Right ventricle myocardium inferior (tissue), 1 donor: ENCODE measurements around the gene ITGAL. TPM values are rescaled to one million over a fixed set of nuclear protein-coding genes. Genes with fewer than 3 reads are reported as not detected.
"Not testable (repeated sequence)": the region's sequence is repeated elsewhere in the genome, so short reads cannot be mapped to it uniquely, and the experiment has no call there.

Experiments used
- ATAC-seq: fragments of 200-7000 bp; cut with Tn5 transposase; one replicate; pipeline ENCODE4 v1.9.1; 2020; ENCODE audit warnings: mild to moderate bottlenecking, moderate library complexity
- DNase-seq: peaks from one replicate; pipeline ENCODE4 v3.0.0; 2021; ENCODE audit errors: missing footprints
- intact Hi-C: fragments of 100-400 bp; cut with DNase I; formaldehyde crosslinking; loops from one replicate; pipeline ENCODE4 v1.11.0; 2022
- total RNA-seq: library from RNA; stranded (reverse); fragmentation: NEBNext Ultra II Directional; extraction: Animal tissue kit (Norgen Biotek cat#: 25700); gene quantifications from one replicate; pipeline ENCODE4 v1.2.1, GENCODE V29; 2021
- donor health status: DM: no; HTN: yes; CAD: no; lungs with severe emphysema.

Gene ITGAL
- total RNA-seq, 1 donor from 2014 or later = 4.2 TPM

DNA sequence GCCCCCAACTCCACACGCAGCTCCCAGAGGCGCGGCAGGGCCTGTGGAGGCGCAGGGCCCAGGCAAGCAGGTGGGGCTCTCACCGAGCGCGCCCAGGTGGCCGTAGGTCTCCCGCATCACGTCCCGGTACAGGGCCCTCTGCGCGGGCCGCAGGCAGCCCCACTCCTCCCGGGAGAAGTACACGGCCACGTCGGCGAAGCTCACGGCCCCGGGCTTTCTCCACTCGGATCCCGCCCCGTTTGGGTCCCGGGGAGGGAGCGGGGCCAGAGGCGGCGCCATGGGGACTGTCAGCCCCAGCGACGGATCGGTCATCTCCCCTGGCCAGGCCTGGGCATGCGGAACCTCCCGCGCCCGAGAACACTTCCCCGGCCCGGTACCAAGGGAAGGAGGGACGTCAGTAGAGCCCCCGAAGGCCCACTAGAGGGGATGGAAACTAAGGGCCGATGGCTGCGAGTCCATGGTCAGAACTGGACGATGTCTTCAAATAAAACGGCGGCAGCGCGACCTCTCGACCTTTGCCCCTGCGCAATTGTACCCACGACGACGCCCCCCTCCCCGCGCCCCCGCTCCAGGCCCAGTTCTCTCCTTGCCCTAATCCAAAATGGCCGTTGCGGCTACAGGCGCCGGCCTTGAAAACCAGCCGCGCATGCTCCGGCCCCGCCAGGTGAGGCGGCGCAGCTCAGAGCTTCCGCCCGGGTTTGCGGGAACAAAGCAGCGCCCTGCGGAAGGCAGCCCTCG, 62.0 kb downstream of the ITGAL start, which contains the start of gene ZNF747:
TSS of gene ZNF747 (minus strand) at position 491 of the 738 bp plus-strand sequence. CDS start at position 312, 179 bp downstream.
- DNase-seq = peak; percentile 95
- intact Hi-C loops = loop anchor here (1.0 kb wide), 2 partner anchors 24 to 37 kb away; partner anchors contain the start of genes ZNF688 and ZNF764
- ATAC-seq = peak; percentile 90

GRCh38 chr16:30535106-30535776, 62.7 kb downstream of the ITGAL start:
- DNase-seq = no peak
- intact Hi-C loops = loop anchor here (1.0 kb wide), 2 partner anchors 23 to 36 kb away; partner anchors contain the start of genes ZNF688 and ZNF764
- ATAC-seq = peak; percentile 0

- DNase-seq = peak; percentile 79
- ATAC-seq = peak; percentile 66
- intact Hi-C loops = loop anchor here (1.0 kb wide), 2 partner anchors 23 to 36 kb away; partner anchors contain the start of genes ZNF688 and ZNF764
Measured at GRCh38 chr16:30535777-30536190, 63.2 kb downstream of the ITGAL start.

GRCh38 chr16:30536391-30537024, 64.0 kb downstream of the ITGAL start:
- intact Hi-C loops = not testable (repeated sequence)

GRCh38 chr16:30539000-30539964, 66.7 kb downstream of the ITGAL start:
- ATAC-seq = peak; percentile 77
- intact Hi-C loops = no loop called here
- DNase-seq = no peak

More at GRCh38 chr16:30536391-30537024, 64.0 kb downstream of the ITGAL start:
- ATAC-seq, DNase-seq: not testable (repeated sequence)

- ATAC-seq, DNase-seq, intact Hi-C loops: not testable (repeated sequence)
Measured at GRCh38 chr16:30539986-30540526, 67.5 kb downstream of the ITGAL start.

- ATAC-seq, DNase-seq, intact Hi-C loops: not testable (repeated sequence)
Measured at GRCh38 chr16:30540916-30541464, 68.4 kb downstream of the ITGAL start.

DNA sequence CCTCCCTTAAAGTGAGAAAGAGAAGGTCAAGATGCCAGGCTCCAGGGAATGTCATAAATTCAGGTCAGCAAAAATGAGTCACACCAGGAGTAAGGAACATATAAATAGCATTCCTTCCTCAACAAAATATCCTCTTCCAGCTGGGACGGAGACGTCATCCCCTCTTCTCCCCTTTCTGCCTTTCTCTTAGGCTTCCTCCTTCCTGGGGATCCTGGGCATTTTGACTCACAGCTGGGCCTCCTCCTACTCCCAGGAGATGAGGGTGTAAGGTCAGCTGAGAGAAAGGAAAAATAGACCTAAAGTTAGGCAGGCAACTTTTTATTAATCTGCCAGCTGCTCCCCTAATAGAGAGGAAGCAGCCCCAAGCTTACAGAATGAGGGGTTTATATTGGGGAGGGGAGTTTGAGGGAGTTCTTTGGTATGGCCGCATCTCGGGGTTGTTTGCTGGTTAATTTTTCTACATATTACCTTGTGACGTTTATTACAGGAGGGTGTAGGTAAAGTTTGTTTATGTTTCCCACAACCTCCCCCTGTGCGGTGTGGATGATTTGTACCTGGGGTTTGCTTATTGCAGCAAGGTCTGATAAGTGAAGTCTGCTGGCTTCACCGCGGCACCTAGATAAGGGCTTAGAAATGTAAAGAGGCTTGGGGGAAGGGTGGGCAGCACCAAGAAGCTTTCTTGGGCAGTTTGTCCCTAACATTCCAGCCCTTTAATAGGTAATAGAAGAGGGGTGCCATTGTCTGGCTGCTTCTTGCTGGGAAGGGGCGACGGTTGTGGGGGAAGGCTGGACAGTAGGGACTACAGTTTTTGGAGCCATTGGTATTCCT, 69.2 kb downstream of the ITGAL start:
- DNase-seq (no peak), ATAC-seq (no peak)
- intact Hi-C loops = no loop called here

DNA sequence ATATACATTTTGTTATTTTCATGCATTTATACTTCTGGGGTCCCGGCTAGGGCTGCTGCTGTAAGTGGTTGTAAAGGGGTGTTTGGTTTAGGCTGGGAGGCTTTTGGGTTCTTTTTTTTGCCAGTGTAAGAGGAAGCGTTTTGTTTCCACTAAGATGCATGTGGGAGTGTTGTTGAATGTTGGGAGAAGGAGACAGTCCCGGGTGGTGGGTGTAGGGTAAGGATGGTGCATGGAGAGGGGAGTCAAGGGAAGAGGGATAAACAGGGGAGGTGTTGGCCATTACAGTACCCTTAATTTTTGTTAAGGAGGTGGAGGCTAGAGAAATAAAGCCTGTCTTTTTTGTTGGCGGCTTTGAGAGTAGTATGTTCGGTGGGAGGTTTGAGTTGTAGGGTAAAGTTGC, 70.5 kb downstream of the ITGAL start:
- no peak for ATAC-seq
- no peak for DNase-seq
- intact Hi-C loops = no loop called here

DNA sequence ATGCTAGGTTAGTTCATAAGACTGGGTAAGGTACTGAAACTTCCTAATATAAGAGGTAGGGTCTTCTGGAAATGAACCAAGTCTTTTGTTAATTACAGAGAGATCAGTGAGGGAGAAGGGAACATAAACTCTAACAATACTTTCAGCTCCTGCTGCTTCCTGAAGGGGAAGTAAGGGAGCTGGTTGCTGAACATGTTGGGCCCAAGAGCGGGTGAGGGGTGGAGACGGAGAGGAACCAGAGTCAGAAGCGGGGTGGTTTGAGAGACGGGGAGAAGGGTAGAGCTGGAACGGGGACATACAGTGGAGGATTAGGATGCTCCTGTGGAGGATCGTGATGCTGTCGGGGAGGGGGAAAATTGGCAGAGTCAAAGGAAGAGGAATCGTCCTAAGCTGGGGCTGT, 73.6 kb downstream of the ITGAL start:
- intact Hi-C loops = no loop called here
- DNase-seq = no peak
- no peak for ATAC-seq

DNA sequence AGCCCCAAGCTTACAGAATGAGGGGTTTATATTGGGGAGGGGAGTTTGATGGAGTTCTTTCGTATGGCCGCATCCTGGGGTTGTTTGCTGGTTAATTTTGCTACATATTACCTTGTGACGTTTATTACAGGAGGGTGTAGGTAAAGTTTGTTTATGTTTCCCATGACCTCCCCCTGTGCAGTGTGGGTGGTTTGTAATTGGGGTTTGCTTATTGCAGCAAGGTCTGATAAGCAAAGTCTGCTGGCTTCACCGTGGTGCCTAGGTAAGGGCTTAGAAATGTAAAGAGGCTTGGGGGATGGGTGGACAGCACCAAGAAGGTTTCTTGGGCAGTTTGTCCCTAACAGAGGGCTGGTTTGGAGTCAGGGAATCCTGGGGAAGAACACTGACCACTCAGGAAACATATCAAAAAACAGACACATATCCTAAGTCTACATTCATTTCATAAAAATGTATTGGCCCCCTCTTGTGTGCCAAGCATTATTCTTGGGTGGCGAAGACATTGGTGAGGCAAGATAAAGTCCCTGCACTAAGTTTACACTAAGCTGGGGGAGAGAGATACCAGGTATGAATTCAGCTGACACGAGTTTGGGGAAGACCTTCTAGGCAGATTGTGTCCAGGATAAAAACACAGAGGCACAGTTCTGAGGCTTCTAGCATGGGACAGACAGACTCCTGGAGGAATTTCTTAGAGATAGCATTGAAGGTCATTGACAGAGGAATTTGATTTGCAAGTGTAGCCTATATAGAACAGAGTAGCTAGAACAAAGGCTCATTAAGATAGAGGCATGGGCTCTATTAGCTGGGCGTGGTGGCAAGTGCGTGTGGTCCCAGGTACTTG, 76.1 kb downstream of the ITGAL start:
- DNase-seq (no peak), ATAC-seq (peak; percentile 18)
- intact Hi-C loops = no loop called here

DNA sequence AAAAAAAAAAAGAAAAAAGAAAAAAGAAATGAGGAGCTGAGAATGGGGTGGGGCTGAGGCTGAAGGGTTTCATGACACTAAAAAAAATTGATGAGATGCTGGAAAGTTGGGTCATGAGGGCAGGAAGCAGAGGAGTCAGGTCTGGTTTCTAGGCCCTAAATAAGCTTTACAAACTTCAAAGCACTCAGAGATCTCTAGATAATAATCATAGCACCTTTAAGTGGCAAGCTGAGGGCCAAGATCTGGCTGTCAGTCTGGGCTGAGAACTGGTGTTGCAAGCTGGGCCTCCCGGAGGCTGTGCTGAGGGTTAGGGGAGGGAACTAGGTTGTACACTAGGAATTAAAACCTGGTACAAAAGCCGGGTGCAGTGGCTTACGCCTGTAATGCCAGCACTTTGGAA, 79.2 kb downstream of the ITGAL start:
- intact Hi-C loops = no loop called here
- ATAC-seq = no peak
- no peak for DNase-seq

GRCh38 chr16:30552956-30553355, 80.4 kb downstream of the ITGAL start:
- intact Hi-C loops = no loop called here
- ATAC-seq (no peak), DNase-seq (no peak)

DNA sequence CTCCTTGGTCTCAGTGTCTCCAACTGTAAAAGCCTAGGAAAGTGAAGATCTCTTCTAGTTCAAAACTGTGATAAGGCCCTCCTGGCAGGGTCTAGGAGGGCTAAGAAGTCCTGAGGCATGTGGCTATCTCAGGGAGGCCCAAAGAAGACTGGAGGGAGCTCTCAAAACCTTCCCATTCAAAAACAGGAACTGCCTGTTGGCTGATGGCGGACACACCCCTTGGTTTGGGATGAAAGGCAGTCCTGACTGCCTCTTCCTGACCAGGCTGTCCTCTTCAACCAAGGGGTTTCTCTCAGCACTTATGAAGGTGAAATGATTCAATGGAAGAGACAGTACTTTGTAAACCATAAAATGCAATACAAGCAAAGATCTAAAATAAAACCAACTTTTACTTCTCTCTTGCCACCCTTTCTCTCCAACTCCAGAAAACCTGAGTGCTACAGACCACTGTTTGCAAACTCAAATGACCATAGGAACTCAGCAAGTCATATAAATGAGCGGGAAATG, 80.9 kb downstream of the ITGAL start:
- DNase-seq = no peak
- ATAC-seq = no peak
- intact Hi-C loops = no loop called here

DNA sequence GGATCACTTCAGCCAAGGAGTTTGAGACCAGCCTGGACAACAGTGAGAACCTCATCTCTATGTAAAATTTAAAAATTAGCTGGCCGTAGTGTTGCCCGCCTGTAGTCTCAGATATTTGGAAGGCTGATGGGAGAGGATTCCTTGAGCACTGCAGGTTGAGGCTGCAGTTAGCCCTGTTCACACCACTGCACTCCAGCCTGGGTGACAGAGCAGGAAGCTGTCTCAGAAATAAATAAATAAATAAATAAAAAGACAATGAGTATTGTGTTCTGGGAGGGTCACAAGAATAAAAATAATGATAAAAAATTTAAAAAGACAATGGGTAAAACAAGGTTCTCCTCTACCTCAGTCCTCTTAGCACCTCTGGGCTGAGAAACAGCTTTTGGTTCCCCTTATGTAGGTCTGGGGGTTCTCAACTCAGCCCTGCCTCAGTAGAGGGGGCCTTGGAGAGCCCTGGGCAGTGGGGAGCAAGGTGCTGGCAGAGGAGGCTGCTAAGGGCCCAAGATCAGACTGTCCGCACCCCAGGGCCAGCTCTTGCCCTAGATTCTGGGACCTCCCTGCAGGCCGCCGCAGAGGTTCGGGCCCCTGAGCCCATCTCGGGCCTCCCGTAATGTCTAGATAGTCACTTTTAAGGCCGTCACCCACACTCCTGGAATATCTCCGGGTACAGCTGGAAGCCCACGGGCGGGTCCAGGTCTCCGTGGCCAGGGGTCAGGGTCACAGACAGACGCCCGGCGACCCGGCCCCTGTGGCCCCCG, 82.2 kb downstream of the ITGAL start:
- no peak for DNase-seq
- no peak for ATAC-seq
- intact Hi-C loops = no loop called here
